ENCODE results near the gene HEPHL1. TPM values are rescaled to one million over a fixed set of nuclear protein-coding genes. Genes with fewer than 3 reads are reported as not detected.
"Not testable (repeated sequence)": the region's sequence is repeated elsewhere in the genome, so short reads cannot be mapped to it uniquely, and the experiment has no call there.

HEPHL1 gene
- total RNA-seq, 1 donor from 2014 or later = not detected

- intact Hi-C loops (cut with DNase I) = no loop called here
- no peak for TF ChIP-seq CTCF (IDR thresholded peaks at IDR 0.05)
- Histone ChIP-seq H3K4me3 (no peak overlapping the region), H3K36me3 (no peaks in the 10 kb centered on the region), H3K27ac (no peak overlapping the region), H3K9me3 (no peaks in the 10 kb centered on the region), H3K4me1 (no peaks in the 10 kb centered on the region), H3K27me3 (ENCODE audit: low read depth) (no peaks in the 10 kb centered on the region)
- ATAC-seq (no peak), DNase-seq (no peak)
Measured at GRCh38 chr11:94112206-94112953, 91.2 kb downstream of the HEPHL1 start.

GRCh38 chr11:94117197-94117574 lies 96.0 kb downstream of the HEPHL1 start:
- H3K36me3 ChIP-seq = no peaks in the 10 kb centered on the region
- no peak overlapping the region for H3K27ac ChIP-seq
- ATAC-seq = peak in 1 of 2 donors; percentile 32
- no peaks in the 10 kb centered on the region for H3K27me3 ChIP-seq (ENCODE audit: low read depth)
- H3K9me3 ChIP-seq = no peaks in the 10 kb centered on the region
- no peak overlapping the region for H3K4me3 ChIP-seq
- no peaks in the 10 kb centered on the region for H3K4me1 ChIP-seq
- intact Hi-C loops (cut with DNase I) = no loop called here
- TF ChIP-seq CTCF (IDR thresholded peaks at IDR 0.05) = no peak
- DNase-seq = no peak

GRCh38 chr11:94117871-94118270 lies 96.7 kb downstream of the HEPHL1 start:
- H3K4me1 ChIP-seq = no peaks in the 10 kb centered on the region
- no peaks in the 10 kb centered on the region for H3K27me3 ChIP-seq (ENCODE audit: low read depth)
- H3K9me3 ChIP-seq = no peaks in the 10 kb centered on the region
- DNase-seq = no peak
- H3K27ac ChIP-seq = no peak overlapping the region
- H3K4me3 ChIP-seq = no peak overlapping the region
- no peak for ATAC-seq
- no peaks in the 10 kb centered on the region for H3K36me3 ChIP-seq
- TF ChIP-seq CTCF (IDR thresholded peaks at IDR 0.05) = no peak
- intact Hi-C loops (cut with DNase I) = no loop called here

- ATAC-seq; DNase-seq; H3K4me3 ChIP-seq; H3K4me1 ChIP-seq; H3K36me3 ChIP-seq; intact Hi-C loops (cut with DNase I); H3K27me3 ChIP-seq (ENCODE audit: low read depth); H3K27ac ChIP-seq; H3K9me3 ChIP-seq: not testable (repeated sequence)
Measured at GRCh38 chr11:94119676-94120075, 98.5 kb downstream of the HEPHL1 start.

GRCh38 chr11:94120516-94120915 lies 99.4 kb downstream of the HEPHL1 start:
- H3K27me3 ChIP-seq (ENCODE audit: low read depth); H3K4me1 ChIP-seq; ATAC-seq; H3K9me3 ChIP-seq; H3K27ac ChIP-seq; H3K36me3 ChIP-seq; intact Hi-C loops (cut with DNase I); DNase-seq; H3K4me3 ChIP-seq: not testable (repeated sequence)

GRCh38 chr11:94120946-94121345 lies 99.8 kb downstream of the HEPHL1 start:
- intact Hi-C loops (cut with DNase I) = no loop called here
- no peak for DNase-seq
- Histone ChIP-seq H3K36me3 (no peaks in the 10 kb centered on the region), H3K27me3 (ENCODE audit: low read depth) (no peaks in the 10 kb centered on the region), H3K9me3 (no peaks in the 10 kb centered on the region), H3K4me3 (no peak overlapping the region), H3K27ac (no peak overlapping the region), H3K4me1 (no peaks in the 10 kb centered on the region)
- ATAC-seq = no peak
- TF ChIP-seq CTCF (IDR thresholded peaks at IDR 0.05) = no peak

Measured in lower lobe of right lung (tissue), 2 donors.